ENCODE measurements around the gene STAT5A. TPM values are rescaled to one million over a fixed set of nuclear protein-coding genes. Genes with fewer than 3 reads are reported as not detected.

STAT5A gene
- polyA plus RNA-seq, 1 experiment = 5.3 TPM

DNA sequence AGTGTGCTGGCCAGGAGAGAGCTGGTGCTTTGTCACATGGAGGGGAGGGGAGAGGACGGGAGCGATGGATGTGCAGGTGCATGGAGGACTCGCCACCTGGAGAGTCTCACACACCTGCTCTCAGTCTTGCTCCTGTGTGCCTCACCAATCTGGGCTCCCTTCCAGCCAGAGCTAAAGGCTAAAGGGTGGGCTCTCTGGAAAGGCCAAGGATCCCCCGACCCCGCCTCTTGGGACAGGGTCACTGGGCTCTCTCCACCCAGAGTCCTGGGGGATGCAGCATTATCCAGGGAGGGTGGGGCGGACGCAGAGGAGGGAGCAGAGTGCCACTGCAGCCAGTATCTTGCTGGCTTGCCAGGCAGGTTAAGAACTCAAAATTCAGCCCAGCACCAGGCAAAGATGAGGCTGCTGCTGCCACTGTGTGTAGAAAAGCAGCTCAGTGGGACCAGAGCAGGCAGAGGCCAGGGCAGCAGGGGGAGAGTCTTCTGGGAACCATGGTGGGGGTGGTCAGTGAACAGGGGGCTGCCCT lies 6.7 kb upstream of the STAT5A start:
- no peaks in the 10 kb centered on the region for H3K9me3 ChIP-seq (ENCODE audit: control insufficient read depth, insufficient read depth, low read length)
- ChIA-PET POLR2A (no interaction called here), CTCF (no interaction called here)
- H3K27me3 ChIP-seq (ENCODE audit: control insufficient read depth, insufficient read depth, low read length) = peaks cover 2% of the 10 kb centered on the region
- TF ChIP-seq, protein P1, sequence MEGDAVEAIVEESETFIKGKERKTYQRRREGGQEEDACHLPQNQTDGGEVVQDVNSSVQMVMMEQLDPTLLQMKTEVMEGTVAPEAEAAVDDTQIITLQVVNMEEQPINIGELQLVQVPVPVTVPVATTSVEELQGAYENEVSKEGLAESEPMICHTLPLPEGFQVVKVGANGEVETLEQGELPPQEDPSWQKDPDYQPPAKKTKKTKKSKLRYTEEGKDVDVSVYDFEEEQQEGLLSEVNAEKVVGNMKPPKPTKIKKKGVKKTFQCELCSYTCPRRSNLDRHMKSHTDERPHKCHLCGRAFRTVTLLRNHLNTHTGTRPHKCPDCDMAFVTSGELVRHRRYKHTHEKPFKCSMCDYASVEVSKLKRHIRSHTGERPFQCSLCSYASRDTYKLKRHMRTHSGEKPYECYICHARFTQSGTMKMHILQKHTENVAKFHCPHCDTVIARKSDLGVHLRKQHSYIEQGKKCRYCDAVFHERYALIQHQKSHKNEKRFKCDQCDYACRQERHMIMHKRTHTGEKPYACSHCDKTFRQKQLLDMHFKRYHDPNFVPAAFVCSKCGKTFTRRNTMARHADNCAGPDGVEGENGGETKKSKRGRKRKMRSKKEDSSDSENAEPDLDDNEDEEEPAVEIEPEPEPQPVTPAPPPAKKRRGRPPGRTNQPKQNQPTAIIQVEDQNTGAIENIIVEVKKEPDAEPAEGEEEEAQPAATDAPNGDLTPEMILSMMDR (IDR thresholded peaks at IDR 0.05; ENCODE audit: low read depth, low read length) = no peak
- H3K27ac ChIP-seq (ENCODE audit: low read depth, low read length) = no peak overlapping the region
- DNase-seq (ENCODE audit: low read depth, low spot score) = no peak
- no peak overlapping the region for H3K4me3 ChIP-seq (ENCODE audit: low read depth, low read length)

DNA sequence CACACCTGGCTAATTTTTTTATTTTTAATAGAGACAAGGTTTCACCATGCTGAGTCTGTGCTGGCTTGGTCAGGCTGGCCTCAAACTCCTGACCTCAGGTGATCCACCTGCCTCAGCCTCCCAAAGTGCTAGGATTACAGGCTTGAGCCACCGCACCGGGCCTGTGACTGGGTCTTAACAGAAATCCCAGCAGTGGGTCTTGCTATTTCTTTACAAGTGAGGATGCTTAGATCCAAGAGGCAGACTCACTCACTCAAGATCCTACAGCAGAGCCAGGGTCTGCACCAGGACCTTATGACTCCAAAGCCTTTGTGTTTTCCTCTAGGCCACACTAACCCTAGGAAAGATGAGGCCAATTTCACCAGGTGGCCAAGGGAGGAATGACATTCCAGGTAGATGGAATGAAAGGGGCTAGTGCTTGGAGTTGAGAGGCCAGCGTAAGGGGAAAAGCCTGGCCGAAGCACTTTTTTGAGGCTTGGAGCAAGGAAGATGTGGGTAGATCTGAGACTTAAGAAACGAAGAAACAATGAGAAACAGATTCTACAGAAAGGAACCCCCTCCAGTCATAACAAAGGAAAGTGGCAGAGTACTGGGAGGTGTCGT lies 5.7 kb upstream of the STAT5A start:
- POLR2A ChIA-PET = no interaction called here
- peaks cover 2% of the 10 kb centered on the region for H3K27me3 ChIP-seq (ENCODE audit: control insufficient read depth, insufficient read depth, low read length)
- no peak overlapping the region for H3K4me3 ChIP-seq (ENCODE audit: low read depth, low read length)
- no peaks in the 10 kb centered on the region for H3K9me3 ChIP-seq (ENCODE audit: control insufficient read depth, insufficient read depth, low read length)
- no peak overlapping the region for H3K27ac ChIP-seq (ENCODE audit: low read depth, low read length)
- TF ChIP-seq, protein P1 (IDR thresholded peaks at IDR 0.05; ENCODE audit: low read depth, low read length) = no peak
- CTCF ChIA-PET = no interaction called here
- DNase-seq (ENCODE audit: low read depth, low spot score) = no peak

DNA sequence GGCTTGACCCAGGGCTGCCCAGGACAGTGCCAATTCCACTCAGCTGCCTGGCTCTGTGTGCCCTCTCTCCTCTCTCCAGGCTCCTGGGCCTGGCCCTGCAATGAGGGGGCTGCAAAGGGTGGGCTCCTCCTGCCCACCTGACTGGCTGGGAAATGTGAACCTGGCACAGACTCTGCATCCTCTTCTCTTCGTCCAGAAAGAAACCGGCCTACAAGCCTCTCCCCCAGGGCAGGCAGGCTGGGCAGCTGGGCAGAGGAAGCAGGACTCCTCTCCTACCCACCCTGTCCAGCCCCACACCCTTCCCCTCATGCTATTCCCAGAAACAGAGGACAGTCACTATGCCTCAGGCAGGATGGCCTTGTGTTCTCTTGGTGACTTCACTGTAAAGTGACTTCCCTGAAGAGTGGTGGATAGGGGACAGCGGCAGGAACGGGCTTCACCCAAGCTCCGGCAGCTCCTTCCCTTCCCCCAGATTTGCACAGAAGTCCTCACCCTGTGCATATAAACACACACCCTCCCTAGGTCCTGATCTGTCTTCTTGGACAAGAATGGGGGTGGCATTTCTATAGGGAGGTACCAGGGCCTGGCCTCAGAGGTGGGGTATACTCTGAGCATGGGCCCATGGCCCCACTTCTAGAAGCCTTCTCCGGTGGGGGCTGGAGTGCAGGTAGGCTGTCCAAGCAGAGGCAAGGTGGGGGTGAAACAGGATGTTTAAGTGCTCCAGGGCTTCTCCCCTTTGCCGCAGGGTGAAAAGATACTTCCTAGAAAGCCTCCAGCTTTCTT lies 4.9 kb upstream of the STAT5A start:
- no peak for DNase-seq (ENCODE audit: low read depth, low spot score)
- Histone ChIP-seq H3K27ac (ENCODE audit: low read depth, low read length) (no peak overlapping the region), H3K4me3 (ENCODE audit: low read depth, low read length) (no peak overlapping the region), H3K9me3 (ENCODE audit: control insufficient read depth, insufficient read depth, low read length) (no peaks in the 10 kb centered on the region), H3K27me3 (ENCODE audit: control insufficient read depth, insufficient read depth, low read length) (peaks cover 2% of the 10 kb centered on the region)
- TF ChIP-seq, protein P1 (IDR thresholded peaks at IDR 0.05; ENCODE audit: low read depth, low read length) = no peak
- ChIA-PET CTCF (no interaction called here), POLR2A (no interaction called here)

DNA sequence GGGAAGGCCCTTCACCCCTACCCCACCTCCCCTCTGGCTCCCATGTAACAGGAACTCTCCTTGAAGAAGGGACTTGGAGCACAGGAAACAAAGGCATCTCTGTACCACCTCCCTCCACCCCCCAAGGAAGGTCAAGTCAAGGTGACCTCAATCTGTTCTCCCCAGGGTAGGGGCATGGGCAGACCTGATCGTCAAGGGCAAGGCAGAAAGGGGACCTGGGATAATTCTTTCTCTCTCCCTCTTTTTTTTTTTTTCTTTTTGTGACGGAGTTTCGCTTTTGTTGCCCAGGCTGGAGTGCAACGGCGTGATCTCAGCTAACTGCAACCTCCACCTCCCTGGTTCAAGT lies 4.3 kb upstream of the STAT5A start:
- no peak overlapping the region for H3K4me3 ChIP-seq (ENCODE audit: low read depth, low read length)
- ChIA-PET CTCF (no interaction called here), POLR2A (no interaction called here)

More for the DNA sequence above, 4.3 kb upstream of the STAT5A start:
- DNase-seq (ENCODE audit: low read depth, low spot score) = no peak
- Histone ChIP-seq H3K27ac (ENCODE audit: low read depth, low read length) (no peak overlapping the region), H3K27me3 (ENCODE audit: control insufficient read depth, insufficient read depth, low read length) (peaks cover 2% of the 10 kb centered on the region), H3K9me3 (ENCODE audit: control insufficient read depth, insufficient read depth, low read length) (peaks cover 3% of the 10 kb centered on the region; the same call in 1 of the 2 replicates)
- TF ChIP-seq, protein P1 (IDR thresholded peaks at IDR 0.05; ENCODE audit: low read depth, low read length) = no peak
